Measurements from ENCODE around the gene MAP3K14. TPM values are rescaled to one million over a fixed set of nuclear protein-coding genes. Genes with fewer than 3 reads are reported as not detected.

MAP3K14 gene
- total RNA-seq, 1 experiment from 2014 or later = 16.8 TPM

GRCh38 chr17:45218895-45219661 is 97.7 kb downstream of the MAP3K14 start:
- CTCF ChIA-PET = interaction anchor here (0.5 to 2.8 kb wide), 11 partner anchors 10 to 207 kb away, joined by 3 to 20 read pairs (median 8); partner anchors contain the start of gene ACBD4
- peak overlapping the region; percentile 40; the same call in 1 of the 2 replicates for H3K4me2 ChIP-seq (ENCODE audit: low read length)
- intact Hi-C loops (cut with micrococcal nuclease) = loop anchor here (1.0 to 5.0 kb wide), 3 partner anchors 16 to 613 kb away; no protein-coding TSS in a partner anchor

More at GRCh38 chr17:45218895-45219661, 97.7 kb downstream of the MAP3K14 start:
- POLR2A ChIA-PET (ENCODE audit: unreplicated experiment) = interaction anchor here (0.6 to 1.2 kb wide), 3 partner anchors 98 to 205 kb away, joined by 3 to 5 read pairs (median 4); partner anchors contain the start of gene MAP3K14
- peak overlapping the region; percentile 65 for H2AFZ ChIP-seq (ENCODE audit: low read length)
- H3K36me3 ChIP-seq (ENCODE audit: low read depth, low read length) = no peaks in the 10 kb centered on the region
- H3K4me3 ChIP-seq (ENCODE audit: low read length) = no peak overlapping the region
- DNase-seq (peak; percentile 92), ATAC-seq (peak; percentile 76)
- no peaks in the 10 kb centered on the region for H3F3A ChIP-seq (ENCODE audit: low read length, unreplicated experiment)
- H4K20me1 ChIP-seq (ENCODE audit: low read length) = no peaks in the 10 kb centered on the region
- no TSS peak for BruUV-seq (replicated peaks)
- no peaks in the 10 kb centered on the region for H3K9me2 ChIP-seq (replicated peaks; ENCODE audit: low read length)
- TF ChIP-seq EZH2phosphoT487 (IDR thresholded peaks at IDR 0.05; ENCODE audit: borderline replicate concordance, low read length) (no peak), CTCF (conservative IDR thresholded peaks at IDR 0.05; ENCODE audit: low read depth, low read length) (peak; percentile 98)
- H3K27ac ChIP-seq (ENCODE audit: low read length) = no peak overlapping the region
- H3K9ac ChIP-seq (ENCODE audit: low read length) = no peak overlapping the region
- no peaks in the 10 kb centered on the region for H3K9me3 ChIP-seq (ENCODE audit: low read length)
- peaks cover 12% of the 10 kb centered on the region for H3K4me1 ChIP-seq (ENCODE audit: insufficient read depth, low read length)
- no peaks in the 10 kb centered on the region for H3K27me3 ChIP-seq (ENCODE audit: low read length)
- 0 out of 2 replicates have a peak, but pooled peaks cover 6% of the 10 kb centered on the region for H3K79me2 ChIP-seq (ENCODE audit: low read length)

Other genes starting within 250 kb of the MAP3K14 start
- 35.1 and 55.3 TPM in 2 replicates for gene PLCD3, start 184.5 kb downstream of the MAP3K14 start, total RNA-seq (2014; rRNA removed)
- gene ACBD4, start 181.3 kb downstream of the MAP3K14 start, total RNA-seq (2014; rRNA removed) = 12.9 and 17.3 TPM in 2 replicates
- gene HEXIM1, start 168.5 kb downstream of the MAP3K14 start, total RNA-seq (2014; rRNA removed) = 47.3 and 59.0 TPM in 2 replicates
- gene HEXIM2, start 155.1 kb downstream of the MAP3K14 start, total RNA-seq (2014; rRNA removed) = 19.9 and 30.5 TPM in 2 replicates
- gene FMNL1, start 95.1 kb downstream of the MAP3K14 start, total RNA-seq (2014; rRNA removed) = 8.2 and 14.2 TPM in 2 replicates
- not detected in 2 replicates for gene SPATA32, start 54.9 kb downstream of the MAP3K14 start, total RNA-seq (2014; rRNA removed)
- 119 and 134 TPM in 2 replicates for gene ARHGAP27, start 115.8 kb upstream of the MAP3K14 start, total RNA-seq (2014; rRNA removed)
- gene PLEKHM1, start 173.7 kb upstream of the MAP3K14 start, total RNA-seq (2014; rRNA removed) = 15.8 and 20.8 TPM in 2 replicates